Stimulated activated naive CD8-positive, alpha-beta T cell treated with anti-CD3 and anti-CD28 coated beads, Interleukin-15, amount 100 ng/mL, for 72 hours (primary cell): Measurements from ENCODE around the gene CAMSAP3.

ENCODE experiments used
- ATAC-seq: fragments of 150-1000 bp; cut with Tn5 transposase; 2 replicates; pipeline ENCODE4 v1.10.0; 2021; ENCODE audit warnings: mild to moderate bottlenecking, moderate library complexity
- DNase-seq, 2 donors: peaks; one replicate each; pipeline ENCODE4 v3.0.0; 2021 to 2022
- H3K27ac Mint-ChIP-seq, 2 donors: one replicate each; pipeline ENCODE4 v1.8.0; 2022; ENCODE audit warnings: mild to moderate bottlenecking in 2 of 2, mixed read lengths in 2 of 2, moderate library complexity in 2 of 2
- H3K27me3 Mint-ChIP-seq: one replicate; pipeline ENCODE4 v1.8.0; 2022; ENCODE audit warnings: mixed read lengths
- H3K4me1 Mint-ChIP-seq: one replicate; pipeline ENCODE4 v1.8.0; 2022; ENCODE audit warnings: mild to moderate bottlenecking, mixed read lengths
- H3K4me3 Mint-ChIP-seq, 2 donors: one replicate each; pipeline ENCODE4 v1.8.0; 2022; ENCODE audit warnings: mild to moderate bottlenecking in 2 of 2, mixed read lengths in 2 of 2, moderate library complexity in 1 of 2
- H3K9me3 Mint-ChIP-seq, 2 donors: one replicate each; pipeline ENCODE4 v1.8.0; 2022; ENCODE audit warnings: mixed read lengths in 2 of 2

CAMSAP3 gene

DNA sequence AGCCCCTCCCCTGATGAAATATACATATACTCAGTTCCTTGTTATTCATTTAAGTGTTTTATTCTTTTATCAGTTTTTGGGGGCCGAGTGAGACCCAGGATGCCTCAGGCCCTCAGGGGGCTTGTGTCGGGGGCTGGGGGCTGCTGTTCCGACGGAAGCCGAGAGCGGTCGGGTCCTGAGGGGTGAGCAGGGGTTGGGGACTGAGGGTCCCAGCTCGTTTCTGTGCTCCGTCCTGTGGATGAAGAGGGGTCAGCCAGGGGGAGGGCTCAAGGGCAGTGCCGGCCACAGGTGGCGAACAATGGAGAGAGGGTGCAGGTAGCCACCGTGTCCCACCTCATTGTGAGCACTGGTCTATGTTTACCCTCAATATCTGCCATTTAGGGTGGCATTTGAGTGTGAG is 35.9 kb downstream of the CAMSAP3 start:
- Mint-ChIP-seq H3K27me3 (no peaks in the 10 kb centered on the region), H3K4me3 (no peak overlapping the region), H3K9me3 (no peaks in the 10 kb centered on the region), H3K4me1 (peaks cover 89% of the 10 kb centered on the region), H3K27ac (no peak overlapping the region)
- no peak for DNase-seq
- ATAC-seq = no peak

DNA sequence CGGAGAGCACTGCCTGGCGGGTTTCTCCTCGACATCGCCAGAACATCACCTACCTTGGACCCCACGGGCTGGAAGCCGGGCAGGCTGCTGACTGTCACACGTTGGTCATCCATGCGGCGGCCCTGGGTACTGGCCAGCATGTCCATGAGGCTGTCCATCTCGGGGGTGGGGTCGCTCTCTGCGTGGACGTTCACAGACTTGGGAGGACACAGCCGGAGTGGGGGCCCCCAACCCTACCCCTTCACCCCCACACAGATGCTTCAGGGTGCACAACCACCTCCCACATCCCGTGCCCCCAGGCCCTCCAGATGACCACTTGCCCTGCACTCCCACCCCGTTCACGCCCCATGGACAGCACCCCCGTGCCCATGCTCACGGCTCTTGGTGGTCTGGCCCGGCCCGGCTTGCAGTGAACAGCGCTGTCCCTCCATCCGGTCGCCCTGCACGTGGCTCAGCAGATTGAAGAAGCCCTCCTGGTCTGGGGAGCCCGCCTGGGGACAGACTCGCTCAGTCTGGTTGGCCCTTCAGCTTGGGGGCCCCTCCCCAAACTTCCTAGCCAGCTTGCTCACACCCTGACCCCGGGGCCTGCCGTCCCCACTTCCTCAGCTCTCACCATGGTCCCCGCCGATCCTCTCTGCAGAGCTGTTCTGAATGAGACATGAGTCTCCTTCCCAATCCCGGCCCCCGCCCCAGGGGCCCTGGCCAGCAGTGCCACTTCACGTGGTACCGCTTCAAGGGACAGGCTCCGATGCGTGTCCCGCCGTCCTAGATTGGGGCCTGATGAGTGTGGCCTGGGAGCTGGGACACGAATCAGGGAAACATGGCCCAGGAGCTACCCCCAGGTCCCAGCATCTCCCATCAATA is 36.9 kb downstream of the CAMSAP3 start:
- H3K4me1 Mint-ChIP-seq = peaks cover 88% of the 10 kb centered on the region
- H3K27me3 Mint-ChIP-seq = no peaks in the 10 kb centered on the region
- no peak for ATAC-seq
- H3K27ac Mint-ChIP-seq = peak overlapping the region in 1 of 2 donors; percentile 92
- no peaks in the 10 kb centered on the region for H3K9me3 Mint-ChIP-seq
- no peak for DNase-seq
- no peak overlapping the region for H3K4me3 Mint-ChIP-seq

- H3K27ac Mint-ChIP-seq = peak within 1 kb of the TSS in 1 of 2 donors; percentile 92
- no peak for ATAC-seq
- no peak within 1 kb of the TSS for H3K4me3 Mint-ChIP-seq
- H3K4me1 Mint-ChIP-seq = peaks cover 88% of the 10 kb centered on the region
- no peak for DNase-seq
- no peaks in the 10 kb centered on the region for H3K27me3 Mint-ChIP-seq
- no peaks in the 10 kb centered on the region for H3K9me3 Mint-ChIP-seq
Observed at GRCh38 chr19:7633698-7634097, 38.0 kb downstream of the CAMSAP3 start, which contains the start of gene PCP2. TSS of gene PCP2 (minus strand) at chr19:7633719. CDS start at chr19:7633457, 262 bp downstream.

GRCh38 chr19:7635670-7636069 is 40.0 kb downstream of the CAMSAP3 start:
- peak overlapping the region in 1 of 2 donors; percentile 28 for H3K4me3 Mint-ChIP-seq
- no peak for ATAC-seq
- no peaks in the 10 kb centered on the region for H3K27me3 Mint-ChIP-seq
- peaks cover 6 to 9% of the 10 kb centered on the region in 2 donors for H3K9me3 Mint-ChIP-seq
- H3K27ac Mint-ChIP-seq = no peak overlapping the region
- DNase-seq = no peak
- peaks cover 85% of the 10 kb centered on the region for H3K4me1 Mint-ChIP-seq

DNA sequence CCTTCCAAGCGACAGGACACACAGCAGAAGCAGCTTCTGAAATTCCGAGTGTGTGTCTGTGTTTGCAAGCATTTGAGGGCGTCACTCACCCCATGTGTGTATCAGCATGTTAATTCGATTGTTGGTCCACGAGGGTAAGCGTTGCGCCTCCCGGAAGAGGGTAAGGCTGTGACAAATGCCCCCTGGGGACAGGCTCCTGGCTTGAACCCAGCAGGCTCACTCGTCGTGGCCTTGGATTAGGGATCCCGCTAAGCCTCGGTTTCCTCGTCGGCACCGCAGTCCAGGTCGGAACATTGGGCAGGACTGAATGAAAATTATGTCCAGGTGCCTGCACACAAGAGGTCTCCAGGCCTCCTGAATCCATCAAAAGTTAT is 40.6 kb downstream of the CAMSAP3 start:
- H3K4me3 Mint-ChIP-seq = peak overlapping the region; percentile 90 to 93
- H3K27ac Mint-ChIP-seq = peak overlapping the region; percentile 63 to 98
- H3K4me1 Mint-ChIP-seq = peaks cover 79% of the 10 kb centered on the region
- DNase-seq = no peak
- no peaks in the 10 kb centered on the region for H3K27me3 Mint-ChIP-seq
- peaks cover 6 to 9% of the 10 kb centered on the region in 2 donors for H3K9me3 Mint-ChIP-seq
- ATAC-seq = no peak

DNA sequence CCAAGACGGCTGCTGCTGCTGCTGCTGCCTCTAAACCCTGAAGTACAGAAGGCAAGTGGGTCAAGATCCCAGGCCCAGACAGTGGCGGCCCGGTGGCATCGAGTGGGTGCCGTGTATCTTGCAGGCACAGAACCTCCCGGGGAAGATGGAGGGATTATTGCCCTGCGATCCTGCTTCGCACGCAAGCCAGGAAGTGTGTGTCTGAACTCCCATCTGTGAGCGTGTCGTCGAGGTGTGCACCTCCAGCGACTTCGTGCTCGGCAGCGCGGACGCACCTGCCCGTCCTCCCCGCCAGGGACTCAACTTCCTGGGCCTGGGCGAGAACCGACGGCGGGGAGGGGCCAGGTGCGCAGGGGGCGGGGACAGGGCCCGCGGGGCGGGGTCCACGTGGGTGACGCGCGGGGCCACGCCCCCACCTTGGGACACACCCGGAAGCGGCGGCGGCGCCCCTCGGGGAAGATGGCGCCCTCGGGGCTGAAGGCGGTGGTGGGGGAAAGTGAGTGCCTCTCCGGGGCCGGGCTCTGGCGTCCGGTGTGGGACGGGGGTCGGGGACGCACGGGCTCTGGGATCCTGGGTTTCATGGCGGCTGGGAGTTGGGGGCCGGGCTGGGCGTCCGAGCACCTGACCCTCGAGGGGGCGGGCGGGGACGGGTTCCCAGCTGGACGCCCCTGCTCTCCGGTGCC is 41.2 kb downstream of the CAMSAP3 start, which contains the start of gene STXBP2:
Gene STXBP2 (plus strand): TSS at position 420 of the 683 bp plus-strand sequence. CDS start 40 bp downstream, at position 460.
- ATAC-seq (peak; percentile 94), DNase-seq (peak; percentile 91 to 93)
- Mint-ChIP-seq H3K9me3 (peaks cover 6 to 9% of the 10 kb centered on the region in 2 donors), H3K27ac (peak within 1 kb of the TSS; percentile 98 to 99), H3K27me3 (no peaks in the 10 kb centered on the region), H3K4me3 (peak within 1 kb of the TSS; percentile 90 to 93), H3K4me1 (peaks cover 74% of the 10 kb centered on the region)

GRCh38 chr19:7637374-7638256 is 42.0 kb downstream of the CAMSAP3 start:
- Mint-ChIP-seq H3K27ac (peak overlapping the region; percentile 98 to 99), H3K9me3 (peaks cover 6 to 9% of the 10 kb centered on the region in 2 donors), H3K4me3 (peak overlapping the region; percentile 90 to 93), H3K4me1 (peaks cover 69% of the 10 kb centered on the region), H3K27me3 (no peaks in the 10 kb centered on the region)
- peak; percentile 50 for ATAC-seq
- DNase-seq = peak in 1 of 2 donors; percentile 35

DNA sequence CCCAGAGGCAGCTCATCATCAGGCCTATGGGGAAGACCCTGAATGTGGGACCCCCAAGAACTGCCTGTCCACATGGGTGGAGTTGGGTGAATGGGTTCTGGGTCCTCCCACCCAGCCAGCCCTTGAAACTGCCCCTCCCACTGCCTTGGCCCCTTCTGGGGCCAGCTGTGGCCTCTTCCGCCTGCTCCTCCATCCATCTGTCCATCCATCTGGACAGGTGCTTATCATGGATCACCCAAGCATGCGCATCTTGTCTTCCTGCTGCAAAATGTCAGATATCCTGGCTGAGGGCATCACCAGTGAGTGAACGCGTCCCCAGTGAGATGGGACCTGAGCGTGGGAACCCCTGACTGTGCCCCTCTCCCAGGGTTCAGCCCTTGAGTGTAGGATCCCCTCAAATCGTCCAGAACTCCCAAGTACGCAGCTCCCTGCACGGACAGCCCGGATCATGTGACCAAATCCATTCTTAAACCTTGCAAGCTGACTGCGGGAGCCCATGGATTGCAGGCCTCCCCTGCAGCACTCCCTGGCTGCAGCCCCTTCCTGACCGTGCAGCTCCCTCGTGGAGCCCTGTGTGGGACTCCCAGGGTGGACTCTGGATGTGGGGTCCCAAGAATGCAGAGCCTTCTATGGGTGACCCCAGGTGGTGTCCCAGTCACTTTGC is 43.3 kb downstream of the CAMSAP3 start:
- peaks cover 6 to 9% of the 10 kb centered on the region in 2 donors for H3K9me3 Mint-ChIP-seq
- no peaks in the 10 kb centered on the region for H3K27me3 Mint-ChIP-seq
- DNase-seq (no peak), ATAC-seq (no peak)
- peak overlapping the region in 1 of 2 donors; percentile 30 for H3K4me3 Mint-ChIP-seq
- peaks cover 61% of the 10 kb centered on the region for H3K4me1 Mint-ChIP-seq
- peak overlapping the region in 1 of 2 donors; percentile 19 for H3K27ac Mint-ChIP-seq

DNA sequence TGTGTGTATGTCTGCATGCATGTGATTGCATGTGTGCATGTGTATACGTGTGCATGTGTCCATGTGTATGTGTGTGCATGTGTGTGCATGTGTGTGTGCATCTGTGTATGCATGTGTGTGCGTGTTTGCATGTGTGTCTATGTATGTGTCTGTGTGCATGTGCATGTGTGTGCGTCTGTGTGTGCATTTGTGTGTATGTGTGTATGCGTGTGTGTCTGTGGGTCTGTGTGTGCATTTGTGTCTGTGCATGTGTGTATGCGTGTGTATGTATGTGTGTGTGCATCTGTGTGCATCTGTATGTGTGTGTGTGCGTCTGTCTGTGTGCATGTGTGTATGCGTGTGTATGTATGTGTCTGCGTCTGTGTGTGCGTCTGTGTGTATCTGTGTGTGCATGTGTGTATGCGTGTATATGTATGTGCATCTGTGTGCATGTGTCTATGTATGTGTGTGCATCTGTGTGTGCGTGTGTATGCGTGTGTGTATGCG is 44.2 kb downstream of the CAMSAP3 start:
- H3K4me3 Mint-ChIP-seq = no peak overlapping the region
- peaks cover 57% of the 10 kb centered on the region for H3K4me1 Mint-ChIP-seq
- H3K9me3 Mint-ChIP-seq = peaks cover 6 to 9% of the 10 kb centered on the region in 2 donors
- no peak overlapping the region for H3K27ac Mint-ChIP-seq
- no peaks in the 10 kb centered on the region for H3K27me3 Mint-ChIP-seq
- ATAC-seq (no peak), DNase-seq (no peak)

GRCh38 chr19:7640803-7641202 is 45.1 kb downstream of the CAMSAP3 start:
- ATAC-seq (no peak), DNase-seq (no peak)
- Mint-ChIP-seq H3K4me1 (peaks cover 48% of the 10 kb centered on the region), H3K27me3 (no peaks in the 10 kb centered on the region), H3K9me3 (peaks cover 6 to 9% of the 10 kb centered on the region in 2 donors), H3K27ac (no peak overlapping the region), H3K4me3 (no peak overlapping the region)

DNA sequence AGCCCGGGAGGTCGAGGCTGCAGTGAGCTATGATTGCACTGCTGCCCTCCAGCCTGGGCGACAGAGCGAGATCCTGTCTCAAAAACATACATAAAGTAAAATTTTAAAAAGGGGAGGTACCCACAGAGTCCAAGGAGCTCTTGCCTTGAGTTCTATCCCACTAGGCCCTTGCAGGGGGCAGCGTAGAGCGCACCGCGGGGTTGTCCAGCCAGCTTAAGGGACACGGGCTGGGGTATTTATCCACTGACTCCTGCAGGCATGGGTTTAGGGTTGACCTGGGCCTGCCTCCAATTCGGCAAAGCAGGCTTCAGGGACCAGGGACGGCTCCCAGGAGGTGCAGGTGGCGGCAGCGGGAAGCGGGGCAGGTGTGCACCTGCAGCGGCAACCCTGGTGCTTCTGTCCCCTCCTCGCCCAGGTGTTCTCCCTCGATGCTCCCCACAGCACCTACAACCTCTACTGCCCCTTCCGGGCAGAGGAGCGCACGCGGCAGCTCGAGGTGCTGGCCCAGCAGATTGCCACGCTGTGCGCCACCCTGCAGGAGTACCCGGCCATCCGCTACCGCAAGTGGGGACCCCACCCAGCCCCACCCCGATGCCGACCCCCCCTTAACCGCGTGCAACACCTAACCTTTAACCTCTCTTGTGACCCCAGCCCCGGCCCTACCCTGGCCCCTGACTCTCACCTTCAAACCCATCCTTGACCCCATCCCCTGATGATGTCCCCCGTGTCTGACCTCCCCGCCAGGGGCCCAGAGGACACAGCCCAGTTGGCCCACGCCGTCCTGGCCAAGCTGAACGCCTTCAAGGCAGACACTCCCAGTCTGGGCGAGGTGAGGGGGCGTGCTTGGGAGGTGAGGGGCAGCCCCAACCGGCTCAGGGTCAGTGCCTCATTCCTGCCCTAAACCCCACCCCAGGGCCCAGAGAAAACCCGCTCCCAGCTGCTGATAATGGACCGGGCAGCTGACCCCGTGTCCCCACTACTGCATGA is 45.9 kb downstream of the CAMSAP3 start:
- H3K9me3 Mint-ChIP-seq = peaks cover 6 to 9% of the 10 kb centered on the region in 2 donors
- no peak overlapping the region for H3K27ac Mint-ChIP-seq
- H3K4me1 Mint-ChIP-seq = peaks cover 40% of the 10 kb centered on the region
- ATAC-seq (no peak), DNase-seq (no peak)
- H3K27me3 Mint-ChIP-seq = no peaks in the 10 kb centered on the region
- H3K4me3 Mint-ChIP-seq = no peak overlapping the region

- Mint-ChIP-seq H3K27ac (peak overlapping the region in 1 of 2 donors; percentile 59), H3K9me3 (peaks cover 6 to 9% of the 10 kb centered on the region in 2 donors), H3K4me3 (no peak overlapping the region), H3K27me3 (no peaks in the 10 kb centered on the region), H3K4me1 (peaks cover 35% of the 10 kb centered on the region)
- no peak for ATAC-seq
- DNase-seq = no peak
Observed at GRCh38 chr19:7642295-7643030, 46.8 kb downstream of the CAMSAP3 start.

DNA sequence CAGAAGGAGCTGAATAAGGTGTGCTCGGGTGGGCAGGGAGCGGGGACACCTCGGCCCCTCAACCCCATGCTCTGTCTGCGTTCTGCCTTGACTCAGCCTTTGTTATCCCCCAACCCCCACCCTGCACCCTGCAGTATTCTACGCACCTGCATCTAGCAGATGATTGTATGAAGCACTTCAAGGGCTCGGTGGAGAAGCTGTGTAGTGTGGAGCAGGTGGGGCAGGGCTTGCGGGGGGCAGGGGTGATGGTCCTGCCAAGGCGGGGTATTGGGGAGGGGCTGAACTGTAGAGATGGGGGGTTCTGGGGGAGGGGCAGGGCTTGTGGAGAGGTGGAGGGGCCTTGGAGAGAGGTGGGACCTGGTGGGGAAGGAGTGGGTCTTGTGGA is 47.4 kb downstream of the CAMSAP3 start:
- Mint-ChIP-seq H3K9me3 (peaks cover 6 to 9% of the 10 kb centered on the region in 2 donors), H3K27me3 (no peaks in the 10 kb centered on the region), H3K4me1 (peaks cover 29% of the 10 kb centered on the region), H3K4me3 (no peak overlapping the region), H3K27ac (no peak overlapping the region)
- DNase-seq (no peak), ATAC-seq (no peak)
